IMR-90 (cell line): Measurements from ENCODE around the gene STRIP2. TPM values are rescaled to one million over a fixed set of nuclear protein-coding genes. Genes with fewer than 3 reads are reported as not detected.

Experiments
- ATAC-seq: fragments of 200-7000 bp; cut with Tn5 transposase; 2 replicates; pipeline ENCODE4 v1.9.1; 2020; ENCODE audit warnings: low read depth, mild to moderate bottlenecking, moderate library complexity
- BruUV-seq: library from RNA; stranded (reverse); fragments of 400-500 nt; replicated peaks from 2 replicates; lab custom pipeline; 2021; lab: Mats Ljungman, UMichigan
- CTCF ChIA-PET: fragments of 300-600 bp; formaldehyde crosslinking; extraction: SDS; loops from one replicate; lab custom pipeline; 2021; ENCODE audit warnings: antibody characterized with exemption; lab: Yijun Ruan, JAX
- POLR2A ChIA-PET: fragments of 300-600 bp; sonication (Branson Sonifier 250); formaldehyde crosslinking; loops from one replicate; lab custom pipeline; 2022; ENCODE audit warnings: antibody characterized with exemption; ENCODE audit not compliant: unreplicated experiment; lab: Charles Lee
- DNase-seq: peaks from one replicate; pipeline ENCODE4 v3.0.0; 2013
- H2AFZ ChIP-seq: replicated peaks from 2 replicates; pipeline ENCODE3; 2013; ENCODE audit warnings: low read length, mild to moderate bottlenecking; ENCODE audit not compliant: poor library complexity
- H2AK5ac ChIP-seq: 2 replicates; pipeline ENCODE4 v1.6.1; 2013; ENCODE audit warnings: low read depth, low read length, inconsistent platforms
- H2AK9ac ChIP-seq: replicated peaks from 2 replicates; pipeline ENCODE3; 2013; ENCODE audit warnings: mild to moderate bottlenecking, low read depth, low read length, moderate library complexity; ENCODE audit not compliant: poor library complexity
- H2BK120ac ChIP-seq: 2 replicates; pipeline ENCODE4 v1.6.1; 2013; ENCODE audit warnings: low read depth, low read length, inconsistent platforms
- H2BK15ac ChIP-seq: 3 replicates; pipeline ENCODE4 v1.6.1; 2013; ENCODE audit warnings: low read depth, low read length, inconsistent platforms
- H2BK20ac ChIP-seq: 2 replicates; pipeline ENCODE4 v1.6.1; 2013; ENCODE audit warnings: low read depth, mild to moderate bottlenecking, inconsistent platforms, low read length, moderate library complexity
- H2BK5ac ChIP-seq: 2 replicates; pipeline ENCODE4 v1.6.1; 2013; ENCODE audit warnings: mild to moderate bottlenecking, low read depth, low read length, inconsistent platforms; ENCODE audit not compliant: poor library complexity, severe bottlenecking
- H3K14ac ChIP-seq: replicated peaks from 2 replicates; pipeline ENCODE4 v1.6.1; 2013; ENCODE audit warnings: low read depth, low read length, inconsistent platforms
- H3K18ac ChIP-seq: 2 replicates; pipeline ENCODE4 v1.6.1; 2013; ENCODE audit warnings: low read depth, low read length, control low read depth
- H3K23ac ChIP-seq: 2 replicates; pipeline ENCODE4 v1.6.1; 2013; ENCODE audit warnings: low read depth, low read length, inconsistent platforms
- H3K27ac ChIP-seq: 2 replicates; pipeline ENCODE4 v1.5.1; 2013; ENCODE audit warnings: mild to moderate bottlenecking, control low read depth, low read length; ENCODE audit not compliant: insufficient read depth
- H3K27me3 ChIP-seq: 2 replicates; pipeline ENCODE4 v1.6.1; 2013; ENCODE audit warnings: low read length; ENCODE audit not compliant: control insufficient read depth, insufficient read depth
- H3K36me3 ChIP-seq: 2 replicates; pipeline ENCODE4 v1.6.1; 2013; ENCODE audit warnings: low read length, mixed read lengths; ENCODE audit not compliant: control insufficient read depth, insufficient read depth
- H3K4ac ChIP-seq: 2 replicates; pipeline ENCODE4 v1.6.1; 2013; ENCODE audit warnings: low read depth, low read length, inconsistent platforms
- H3K4me1 ChIP-seq: 2 replicates; pipeline ENCODE4 v1.6.1; 2013; ENCODE audit warnings: low read length, mixed read lengths; ENCODE audit not compliant: control insufficient read depth, insufficient read depth
- H3K4me2 ChIP-seq: 2 replicates; pipeline ENCODE4 v1.6.1; 2013; ENCODE audit warnings: low read depth, mild to moderate bottlenecking, control low read depth, low read length, moderate library complexity
- H3K4me3 ChIP-seq: 2 replicates; pipeline ENCODE4 v1.5.1; 2013; ENCODE audit warnings: low read depth, mild to moderate bottlenecking, control low read depth, low read length, moderate library complexity; ENCODE audit not compliant: insufficient read depth
- H3K56ac ChIP-seq: 2 replicates; pipeline ENCODE4 v1.6.1; 2013; ENCODE audit warnings: low read length, inconsistent platforms; ENCODE audit not compliant: insufficient read depth; ENCODE audit errors: extremely low read depth
- H3K79me1 ChIP-seq, 2 experiments: 2 replicates each; pipeline ENCODE4 v1.6.1; 2013; ENCODE audit warnings: low read length in 2 of 2, inconsistent platforms in 1 of 2, low read depth in 1 of 2
- H3K9ac ChIP-seq: 2 replicates; pipeline ENCODE4 v1.6.1; 2013; ENCODE audit warnings: low read depth, low read length, control low read depth
- H3K9me1 ChIP-seq: 2 replicates; pipeline ENCODE4 v1.6.1; 2013; ENCODE audit warnings: low read length, inconsistent platforms; ENCODE audit not compliant: insufficient read depth
- H3K9me3 ChIP-seq: 2 replicates; pipeline ENCODE4 v1.6.1; 2013; ENCODE audit warnings: low read length; ENCODE audit not compliant: control insufficient read depth, insufficient read depth
- H4K20me1 ChIP-seq: 2 replicates; pipeline ENCODE4 v1.6.1; 2013; ENCODE audit warnings: low read length, inconsistent platforms; ENCODE audit not compliant: insufficient read depth
- H4K5ac ChIP-seq: 2 replicates; pipeline ENCODE4 v1.6.1; 2013; ENCODE audit warnings: mild to moderate bottlenecking, low read depth, low read length, control low read depth
- H4K8ac ChIP-seq, 2 experiments: 2 replicates each; pipeline ENCODE4 v1.6.1; 2013; ENCODE audit warnings: low read depth in 2 of 2, low read length in 2 of 2, control low read depth in 1 of 2, inconsistent platforms in 1 of 2
- H4K91ac ChIP-seq: 2 replicates; pipeline ENCODE4 v1.6.1; 2013; ENCODE audit warnings: low read depth, low read length, inconsistent platforms; ENCODE audit not compliant: insufficient read depth
- CEBPB ChIP-seq: IDR thresholded peaks from 2 replicates; pipeline ENCODE4 v1.6.1; 2012; ENCODE audit warnings: low read depth, low read length, improper control_type of control experiment
- MXI1 ChIP-seq: IDR thresholded peaks from 2 replicates; pipeline ENCODE4 v1.6.1; 2012; ENCODE audit warnings: low read depth, mild to moderate bottlenecking, low read length, moderate library complexity, borderline replicate concordance
- NFE2L2 ChIP-seq: fragments of 150-350 bp; IDR thresholded peaks from 2 replicates; pipeline ENCODE4 v1.6.1; 2016; ENCODE audit warnings: low read depth, mild to moderate bottlenecking, low read length
- POLR2A ChIP-seq: IDR thresholded peaks from 2 replicates; pipeline ENCODE4 v1.6.1; 2012; ENCODE audit warnings: mild to moderate bottlenecking, low read depth, low read length
- WGBS, 2 experiments: methylation state at CpG; one replicate each; pipeline versions ENCODE4 v1.1.5 to v1.1.7; 2013; ENCODE audit warnings: missing lambda C conversion rate in 2 of 2; ENCODE audit not compliant: insufficient read length in 1 of 2; ENCODE audit errors: extremely low coverage in 2 of 2; 5-methylcytosine and 5-hydroxymethylcytosine counted together
- dilution Hi-C: fragments of 300-500 bp; cut with HindIII; formaldehyde crosslinking; loops from one replicate; pipeline ENCODE4 v1.14.3; 2018; ENCODE audit warnings: low sequenced_read_pairs; ENCODE audit not compliant: unreplicated experiment
- in situ Hi-C: fragments of 300-500 bp; cut with MboI; formaldehyde crosslinking; loops from 3 replicates; pipeline ENCODE4 v1.14.3; 2019; ENCODE audit warnings: low sequenced_read_pairs, inconsistent platforms, mixed read lengths
- intact Hi-C: fragments of 100-400 bp; cut with micrococcal nuclease; formaldehyde crosslinking; loops from 2 replicates; pipeline ENCODE4 v1.10.0; 2022
- polyA plus RNA-seq, 3 experiments: library from polyadenylated mRNA; depleted of rRNA; stranded (reverse); fragments of >200 nt; gene quantifications; 2 replicates each; pipeline ENCODE4 v1.2.3, GENCODE V29; 2012; ENCODE audit warnings: low replicate concordance in 1 of 3
- total RNA-seq: library from RNA; depleted of rRNA; stranded (reverse); fragments of >200 nt; gene quantifications from 2 replicates; pipeline ENCODE4 v1.2.3, GENCODE V29; 2012
- TF ChIP-seq, protein P1 (sequence below): fragments of 150-350 bp; IDR thresholded peaks from 2 replicates; pipeline ENCODE4 v1.6.1; 2016; ENCODE audit warnings: low read depth, mild to moderate bottlenecking, low read length, moderate library complexity, borderline replicate concordance

Gene STRIP2
- total and polyA plus RNA-seq, 2 of the 4 experiments (the other 2 are of a cell fraction): 1.8 to 3.0 TPM

DNA sequence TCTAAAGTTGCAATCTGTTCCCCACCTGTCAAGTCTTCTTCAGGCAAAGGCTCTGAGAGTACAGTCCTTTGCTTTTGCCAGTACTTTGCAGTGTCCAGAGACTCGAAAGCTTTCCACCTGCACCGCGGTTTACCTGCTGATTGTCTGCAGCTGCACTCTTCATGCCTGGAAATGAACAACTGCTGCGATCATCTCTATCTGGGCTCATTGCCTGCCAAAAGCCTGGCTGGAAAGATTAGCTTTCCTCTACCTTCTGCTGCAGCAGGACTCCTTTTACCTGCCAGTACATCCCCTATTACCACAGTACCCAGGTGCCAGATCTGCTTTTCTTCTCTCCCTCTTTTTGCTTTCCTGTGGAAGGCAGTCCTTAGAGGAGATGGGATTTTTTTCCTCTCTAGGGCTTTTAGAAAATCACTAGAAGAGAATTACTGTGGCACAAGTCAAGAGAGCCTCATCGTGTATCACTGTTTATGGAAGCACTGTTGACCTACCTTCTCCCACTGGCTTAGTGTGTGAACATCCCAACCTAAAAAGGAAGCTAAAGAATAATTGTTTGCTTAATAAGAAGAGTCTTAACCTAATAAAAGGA is 2.2 kb downstream of the STRIP2 start:
- in situ Hi-C loops: no loop called here
- Histone ChIP-seq H3K79me1 (peaks cover 0 to 9% of the 10 kb centered on the region in 2 experiments; a peak in 1 of 4 replicates), H2BK20ac (no peak overlapping the region), H3K4me2 (no peak overlapping the region), H4K8ac (no peak overlapping the region), H2BK5ac (no peak overlapping the region), H2AK5ac (no peak overlapping the region), H4K5ac (no peak overlapping the region), H2BK15ac (no peak overlapping the region), H3K18ac (no peak overlapping the region), H3K56ac (no peak overlapping the region), H3K4me3 (no peak overlapping the region), H3K27me3 (peaks cover 8% of the 10 kb centered on the region), H3K36me3 (no peaks in the 10 kb centered on the region), H2AK9ac (no peak overlapping the region), H3K9me1 (no peaks in the 10 kb centered on the region), H3K4me1 (peaks cover 2% of the 10 kb centered on the region; the same call in 1 of the 2 replicates), H3K4ac (no peak overlapping the region), H3K9me3 (no peaks in the 10 kb centered on the region), H3K27ac (no peak overlapping the region), H3K9ac (no peak overlapping the region), H3K14ac (no peak overlapping the region), H2AFZ (no peak overlapping the region), H3K23ac (no peak overlapping the region), H2BK120ac (no peak overlapping the region), H4K91ac (no peak overlapping the region), H4K20me1 (no peaks in the 10 kb centered on the region)
- ATAC-seq (no peak), DNase-seq (no peak)
- no peak for TF ChIP-seq NFE2L2
- no peak for TF ChIP-seq POLR2A
- TF ChIP-seq, protein P1, sequence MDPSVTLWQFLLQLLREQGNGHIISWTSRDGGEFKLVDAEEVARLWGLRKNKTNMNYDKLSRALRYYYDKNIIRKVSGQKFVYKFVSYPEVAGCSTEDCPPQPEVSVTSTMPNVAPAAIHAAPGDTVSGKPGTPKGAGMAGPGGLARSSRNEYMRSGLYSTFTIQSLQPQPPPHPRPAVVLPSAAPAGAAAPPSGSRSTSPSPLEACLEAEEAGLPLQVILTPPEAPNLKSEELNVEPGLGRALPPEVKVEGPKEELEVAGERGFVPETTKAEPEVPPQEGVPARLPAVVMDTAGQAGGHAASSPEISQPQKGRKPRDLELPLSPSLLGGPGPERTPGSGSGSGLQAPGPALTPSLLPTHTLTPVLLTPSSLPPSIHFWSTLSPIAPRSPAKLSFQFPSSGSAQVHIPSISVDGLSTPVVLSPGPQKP: no peak
- TF ChIP-seq MXI1: no peak
- no peak for TF ChIP-seq CEBPB
- intact Hi-C loops: no loop called here
- BruUV-seq: no TSS peak
- dilution Hi-C loops: no loop called here
- CTCF ChIA-PET: interaction anchor here (1.0 kb wide), 1 partner anchor 13 kb away, joined by 3 read pairs; no protein-coding TSS in a partner anchor
- POLR2A ChIA-PET: no interaction called here
- WGBS, 2 experiments: 96% methylated on average over 4 of the region's 5 CpGs; no CpG with 5 or more reads in 1 of the 2 experiments
